EH (cell line): Measurements from ENCODE around the gene USP38.
"Not testable (repeated sequence)": the region's sequence is repeated elsewhere in the genome, so short reads cannot be mapped to it uniquely, and the experiment has no call there.

Experiments
- DNase-seq: peaks from one replicate; pipeline ENCODE4 v3.0.0-alpha.2; 2015; ENCODE audit warnings: low read depth

The USP38 gene, protein sequence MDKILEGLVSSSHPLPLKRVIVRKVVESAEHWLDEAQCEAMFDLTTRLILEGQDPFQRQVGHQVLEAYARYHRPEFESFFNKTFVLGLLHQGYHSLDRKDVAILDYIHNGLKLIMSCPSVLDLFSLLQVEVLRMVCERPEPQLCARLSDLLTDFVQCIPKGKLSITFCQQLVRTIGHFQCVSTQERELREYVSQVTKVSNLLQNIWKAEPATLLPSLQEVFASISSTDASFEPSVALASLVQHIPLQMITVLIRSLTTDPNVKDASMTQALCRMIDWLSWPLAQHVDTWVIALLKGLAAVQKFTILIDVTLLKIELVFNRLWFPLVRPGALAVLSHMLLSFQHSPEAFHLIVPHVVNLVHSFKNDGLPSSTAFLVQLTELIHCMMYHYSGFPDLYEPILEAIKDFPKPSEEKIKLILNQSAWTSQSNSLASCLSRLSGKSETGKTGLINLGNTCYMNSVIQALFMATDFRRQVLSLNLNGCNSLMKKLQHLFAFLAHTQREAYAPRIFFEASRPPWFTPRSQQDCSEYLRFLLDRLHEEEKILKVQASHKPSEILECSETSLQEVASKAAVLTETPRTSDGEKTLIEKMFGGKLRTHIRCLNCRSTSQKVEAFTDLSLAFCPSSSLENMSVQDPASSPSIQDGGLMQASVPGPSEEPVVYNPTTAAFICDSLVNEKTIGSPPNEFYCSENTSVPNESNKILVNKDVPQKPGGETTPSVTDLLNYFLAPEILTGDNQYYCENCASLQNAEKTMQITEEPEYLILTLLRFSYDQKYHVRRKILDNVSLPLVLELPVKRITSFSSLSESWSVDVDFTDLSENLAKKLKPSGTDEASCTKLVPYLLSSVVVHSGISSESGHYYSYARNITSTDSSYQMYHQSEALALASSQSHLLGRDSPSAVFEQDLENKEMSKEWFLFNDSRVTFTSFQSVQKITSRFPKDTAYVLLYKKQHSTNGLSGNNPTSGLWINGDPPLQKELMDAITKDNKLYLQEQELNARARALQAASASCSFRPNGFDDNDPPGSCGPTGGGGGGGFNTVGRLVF

GRCh38 chr4:143184503-143185252 lies at the start of gene USP38:
Gene USP38 (plus strand): TSS chr4:143184917. CDS start chr4:143185451, 534 bp downstream.
- peak; percentile 94 for DNase-seq

DNA sequence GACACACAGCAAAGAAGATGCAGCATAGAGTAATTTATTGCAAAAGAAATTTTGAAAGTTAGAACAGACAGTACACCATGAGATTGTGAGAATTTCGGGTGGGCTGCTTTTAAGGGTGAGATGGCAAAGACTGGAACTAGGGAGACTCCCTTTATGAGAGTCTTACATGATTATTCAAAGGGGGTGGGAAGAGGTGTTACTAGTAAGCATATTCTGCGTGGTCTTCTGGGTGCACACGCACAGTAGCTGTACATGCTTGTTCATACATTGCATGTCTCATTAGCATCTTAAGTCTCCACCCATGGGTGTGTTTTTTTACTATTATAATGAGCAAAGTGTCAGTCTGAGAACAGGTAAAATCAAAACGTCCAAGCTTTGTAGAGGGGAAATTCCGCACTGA lies 49.4 kb upstream of the USP38 start:
- DNase-seq, result no peak

DNA sequence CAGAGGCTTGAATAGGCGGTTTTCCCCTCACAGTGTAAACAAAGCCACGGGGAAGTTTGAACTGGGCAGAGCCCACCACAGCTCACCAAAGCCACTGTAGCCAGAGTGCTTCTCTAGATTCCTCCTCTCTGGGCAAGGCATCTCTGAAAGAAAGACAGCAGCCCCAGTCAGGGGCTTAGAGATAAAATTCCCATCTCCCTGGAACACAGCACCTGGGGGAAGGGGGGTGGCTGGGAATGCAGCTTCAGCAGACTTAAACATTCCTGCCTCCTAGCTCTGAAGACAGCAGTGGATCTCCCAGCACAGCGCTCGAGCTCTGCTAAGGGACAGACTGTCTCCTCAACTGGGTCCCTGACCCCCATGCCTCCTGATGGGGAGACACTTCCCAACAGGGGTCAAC lies 44.0 kb upstream of the USP38 start:
- no peak for DNase-seq

DNA sequence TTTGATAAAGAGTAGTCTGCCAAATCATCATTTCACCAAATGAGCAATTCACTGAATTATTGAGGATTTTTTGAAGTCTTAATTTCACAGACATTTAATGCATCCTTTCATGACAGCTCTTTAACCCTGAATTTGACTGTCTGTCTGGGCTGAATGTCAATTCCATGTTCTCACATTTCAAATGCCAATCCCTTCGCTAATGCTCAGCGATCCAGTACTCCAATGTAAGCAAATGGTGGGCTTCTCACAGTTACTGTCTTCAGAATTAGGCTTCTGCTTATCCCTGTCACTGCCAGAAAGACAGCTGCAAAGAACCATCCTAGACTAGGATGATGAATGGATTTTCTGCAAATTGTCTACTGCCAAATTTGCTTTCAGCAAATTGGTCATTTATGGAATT lies 36.2 kb upstream of the USP38 start:
- DNase-seq, result no peak

DNA sequence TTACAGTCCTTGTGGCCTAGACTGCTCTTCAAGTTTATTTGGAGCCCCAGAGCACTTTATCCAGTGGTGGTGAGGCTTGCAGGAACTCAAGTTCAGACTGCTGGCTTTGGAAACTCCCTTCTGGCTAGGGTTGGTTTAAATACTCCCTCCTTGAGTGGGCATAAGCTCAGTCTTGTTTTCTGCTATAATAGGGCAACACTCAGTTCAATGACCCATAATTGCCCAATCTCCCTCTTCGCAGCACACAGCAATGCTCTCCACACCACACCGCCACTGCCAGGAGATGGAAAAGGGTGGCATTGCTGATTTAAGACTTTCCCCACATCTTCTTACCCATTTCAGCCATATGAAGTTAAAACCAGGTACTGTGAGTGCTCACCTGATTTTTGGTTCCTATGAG lies 27.9 kb upstream of the USP38 start:
- DNase-seq, result no peak

- DNase-seq, result no peak
Observed at GRCh38 chr4:143163614-143164013, 21.1 kb upstream of the USP38 start.

GRCh38 chr4:143166722-143167121 lies 18.0 kb upstream of the USP38 start:
- DNase-seq, result not testable (repeated sequence)

GRCh38 chr4:143178923-143179322 lies 5.8 kb upstream of the USP38 start:
- no peak for DNase-seq

- no peak for DNase-seq
Observed at GRCh38 chr4:143183513-143184216, 1.1 kb upstream of the USP38 start.

GRCh38 chr4:143184217-143184502 lies 557 bp upstream of the USP38 start:
- no peak for DNase-seq

DNA sequence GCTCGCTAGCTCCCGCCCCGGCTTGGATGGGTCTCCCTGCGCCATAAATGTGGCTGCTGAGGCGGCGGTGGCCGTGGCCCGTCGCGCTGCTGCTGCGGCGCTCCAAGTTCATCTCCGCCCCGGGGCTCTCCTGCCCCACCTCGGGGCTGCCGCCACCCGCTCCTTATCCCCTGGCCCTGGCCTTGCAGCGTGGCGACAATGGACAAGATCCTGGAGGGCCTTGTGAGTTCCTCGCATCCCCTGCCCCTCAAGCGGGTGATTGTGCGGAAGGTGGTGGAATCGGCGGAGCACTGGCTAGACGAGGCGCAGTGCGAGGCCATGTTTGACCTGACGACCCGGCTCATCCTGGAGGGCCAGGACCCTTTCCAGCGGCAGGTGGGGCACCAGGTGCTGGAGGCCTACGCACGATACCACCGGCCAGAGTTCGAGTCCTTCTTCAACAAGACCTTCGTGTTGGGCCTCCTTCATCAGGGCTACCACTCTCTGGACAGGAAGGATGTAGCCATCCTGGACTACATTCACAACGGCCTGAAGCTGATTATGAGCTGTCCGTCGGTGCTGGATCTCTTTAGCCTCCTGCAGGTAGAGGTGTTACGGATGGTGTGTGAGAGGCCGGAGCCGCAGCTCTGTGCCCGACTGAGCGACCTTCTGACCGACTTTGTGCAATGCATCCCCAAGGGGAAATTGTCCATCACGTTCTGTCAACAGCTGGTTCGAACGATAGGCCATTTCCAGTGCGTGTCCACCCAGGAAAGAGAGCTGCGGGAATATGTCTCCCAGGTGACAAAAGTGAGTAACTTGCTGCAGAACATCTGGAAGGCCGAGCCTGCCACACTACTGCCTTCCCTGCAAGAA lies 763 bp downstream of the USP38 start:
- peak; percentile 22 for DNase-seq

DNA sequence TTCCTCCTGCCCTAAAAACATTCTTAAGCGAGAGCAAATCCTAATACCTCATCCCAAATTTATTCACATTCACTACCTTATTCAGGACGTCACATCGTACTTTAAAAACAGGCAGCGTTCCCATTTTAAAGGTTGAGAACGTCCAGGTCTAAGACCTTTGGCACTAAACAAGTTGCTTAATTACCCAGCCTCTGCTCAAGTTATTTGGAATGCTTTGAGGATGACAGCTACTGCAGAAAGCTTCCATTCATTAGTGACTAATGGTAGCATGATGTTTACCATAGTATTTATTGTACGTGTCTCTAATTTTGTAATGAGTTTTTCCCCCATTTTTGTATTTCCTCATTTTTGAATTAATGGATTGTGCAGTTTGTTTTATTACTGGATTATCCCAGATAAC lies 1.5 kb downstream of the USP38 start:
- peak; percentile 43 for DNase-seq

GRCh38 chr4:143186649-143187048 lies 1.9 kb downstream of the USP38 start:
- DNase-seq, result peak; percentile 26

- peak; percentile 19 for DNase-seq
Observed at GRCh38 chr4:143188136-143189088, 3.7 kb downstream of the USP38 start.

DNA sequence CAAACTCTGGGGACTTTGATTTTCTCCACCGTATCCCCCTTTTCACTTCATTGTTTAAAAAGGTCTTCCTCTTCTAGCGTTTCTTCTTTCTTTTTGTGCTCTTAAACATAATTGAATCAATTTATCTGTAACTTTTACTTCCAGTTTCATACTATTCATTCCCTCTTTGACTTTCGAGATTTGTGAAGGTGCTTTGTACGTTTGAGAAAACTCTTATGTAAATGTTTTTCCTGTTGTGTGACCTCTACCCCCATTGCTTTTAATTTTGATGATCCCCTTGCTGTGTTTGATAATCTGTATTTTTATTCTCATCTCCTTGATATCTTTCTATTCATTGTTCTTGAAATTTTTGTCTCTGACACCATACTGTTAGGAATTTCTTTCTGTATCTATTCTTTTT lies 4.8 kb downstream of the USP38 start:
- no peak for DNase-seq

- DNase-seq, result no peak
Observed at GRCh38 chr4:143195581-143195980, 10.9 kb downstream of the USP38 start.

GRCh38 chr4:143196323-143196722 lies 11.6 kb downstream of the USP38 start:
- DNase-seq, result no peak

GRCh38 chr4:143199503-143199902 lies 14.8 kb downstream of the USP38 start:
- no peak for DNase-seq

DNA sequence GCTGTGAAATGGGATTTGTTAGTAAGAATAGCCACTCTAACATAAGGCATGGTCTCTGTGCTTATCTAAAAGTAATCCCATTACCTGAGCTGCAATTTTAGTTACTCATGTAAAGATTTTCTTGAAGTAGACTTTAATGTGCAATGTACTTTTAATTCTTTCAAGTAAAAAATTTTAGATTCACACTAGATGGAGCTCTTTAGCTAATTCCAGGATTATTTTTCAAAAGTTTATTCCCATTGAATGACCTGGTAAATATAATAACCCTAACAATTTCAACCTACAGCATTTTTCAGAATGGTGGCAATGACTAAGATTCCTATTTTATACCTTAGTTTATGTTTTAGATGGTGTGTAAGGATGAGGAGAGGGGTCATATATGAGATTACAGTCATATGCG lies 18.1 kb downstream of the USP38 start:
- peak; percentile 32 for DNase-seq

DNA sequence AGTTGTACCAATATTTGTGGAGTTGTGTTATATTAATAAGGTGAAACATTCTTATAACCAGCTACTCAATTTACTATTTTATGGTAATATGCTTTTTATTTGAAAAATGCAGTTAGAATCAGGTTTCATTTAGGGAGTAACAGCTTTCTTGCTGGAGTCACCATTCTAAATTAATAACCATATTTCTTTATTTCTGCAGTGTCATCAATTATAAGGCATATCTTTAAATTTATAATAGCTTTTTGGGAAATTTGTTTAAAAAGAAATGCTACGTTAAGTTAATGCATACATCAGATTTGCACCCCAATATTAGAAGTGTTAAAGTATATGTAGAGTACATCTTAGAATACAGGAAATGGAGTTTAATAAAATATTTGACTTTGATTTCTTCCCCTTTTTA lies 18.9 kb downstream of the USP38 start:
- DNase-seq, result no peak
